H1 (cell line): ENCODE data around the gene IGFL3. TPM values are rescaled to one million over a fixed set of nuclear protein-coding genes. Genes with fewer than 3 reads are reported as not detected.

ENCODE experiments used
- CHD7 ChIP-seq: fragments of 300-600 bp; sonication (generic); IDR thresholded peaks from 2 replicates; pipeline ENCODE4 v1.7.1; 2012; ENCODE audit warnings: low read length, moderate library complexity, mild to moderate bottlenecking, inconsistent platforms; ENCODE audit not compliant: insufficient replicate concordance
- CTBP2 ChIP-seq: IDR thresholded peaks from 2 replicates; pipeline ENCODE4 v1.7.0; 2011; ENCODE audit warnings: borderline replicate concordance, mild to moderate bottlenecking, moderate library complexity, mixed read lengths, low read length; ENCODE audit not compliant: insufficient read depth, insufficient read length
- EGR1 ChIP-seq: IDR thresholded peaks from 2 replicates; pipeline ENCODE4 v1.6.1; 2011; ENCODE audit warnings: low read depth, low read length, borderline replicate concordance
- GABPA ChIP-seq: IDR thresholded peaks from 2 replicates; pipeline ENCODE4 v1.6.1; 2011; ENCODE audit warnings: mild to moderate bottlenecking, low read length, moderate library complexity, borderline replicate concordance; ENCODE audit not compliant: insufficient read depth
- KDM4A ChIP-seq: IDR thresholded peaks from one replicate; pipeline ENCODE4 v1.7.1; 2012; ENCODE audit warnings: low read depth, mild to moderate bottlenecking, moderate library complexity, low read length, inconsistent platforms; ENCODE audit not compliant: severe bottlenecking
- MAFK ChIP-seq: IDR thresholded peaks from 2 replicates; pipeline ENCODE4 v1.6.1; 2012; ENCODE audit warnings: low read depth, mild to moderate bottlenecking, improper control_type of control experiment, low read length
- RFX5 ChIP-seq: IDR thresholded peaks from 2 replicates; pipeline ENCODE4 v1.6.1; 2011; ENCODE audit warnings: low read depth, low read length, improper control_type of control experiment, borderline replicate concordance
- RNF2 ChIP-seq: fragments of 200-900, 300-1000 bp; sonication (generic); IDR thresholded peaks from 2 replicates; pipeline ENCODE4 v1.7.1; 2016; ENCODE audit warnings: borderline replicate concordance, low read depth, mild to moderate bottlenecking, antibody characterized with exemption, low read length; ENCODE audit not compliant: poor library complexity, severe bottlenecking; ENCODE audit errors: missing control alignments
- SP2 ChIP-seq: IDR thresholded peaks from 2 replicates; pipeline ENCODE4 v1.6.1; 2012; ENCODE audit warnings: mild to moderate bottlenecking, low read length, inconsistent platforms
- TBP ChIP-seq: IDR thresholded peaks from 2 replicates; pipeline ENCODE4 v1.6.1; 2011; ENCODE audit warnings: low read depth, low read length, improper control_type of control experiment
- TCF12 ChIP-seq: IDR thresholded peaks from 2 replicates; pipeline ENCODE4 v1.6.1; 2011; ENCODE audit warnings: low read depth, mild to moderate bottlenecking, low read length
- polyA plus RNA-seq, 7 experiments: library from polyadenylated mRNA; depleted of rRNA in 3 of 7; stranded (reverse) in 5 of 7; unstranded in 2 of 7; fragments of >200 nt in 5 of 7; fragments of 200-250 nt in 2 of 7; gene quantifications; 1 replicate in 5 of 7; 2 replicates in 1 of 7; 4 replicates in 1 of 7; pipeline versions ENCODE4 v1.2.1 to v1.2.3, GENCODE V29; 2011 to 2013; ENCODE audit warnings: missing spikeins in 2 of 7, mixed read lengths in 2 of 7
- total RNA-seq: library from RNA; stranded (reverse); fragmentation: NEBNext Ultra II Directional; extraction: Animal tissue kit (Norgen Biotek cat#: 25700); gene quantifications from 2 replicates; pipeline ENCODE4 v1.2.1, GENCODE V29; 2021

IGFL3 gene
- total and polyA plus RNA-seq, 2 of the 8 experiments (the other 6 are each of a cell fraction or from before 2014, with no cell fraction given) = 0.12 TPM; not detected in 1

DNA sequence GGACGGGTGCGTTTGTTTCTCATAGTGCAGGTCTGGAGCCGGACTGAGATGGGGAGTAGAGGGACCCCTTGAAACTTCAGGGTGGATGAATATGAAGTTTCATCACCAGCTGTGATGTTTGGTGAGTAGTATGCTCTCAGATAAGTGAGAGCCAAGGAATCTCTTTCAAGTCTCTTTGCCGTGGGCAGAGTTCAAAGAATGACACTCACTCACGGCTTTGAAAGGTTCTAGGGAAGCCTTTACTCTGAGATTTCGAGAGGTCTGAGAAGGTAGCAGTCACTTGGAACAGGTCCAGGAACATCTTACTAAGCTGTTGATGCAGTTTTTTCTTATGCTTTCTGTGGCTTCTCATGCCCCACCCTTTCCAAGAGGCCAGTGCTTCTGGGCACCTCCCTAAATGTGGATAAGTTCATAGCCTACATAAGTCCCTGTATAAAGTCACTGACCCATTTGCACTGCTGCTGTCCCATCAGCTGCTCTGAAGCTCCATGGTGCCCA lies 23.4 kb upstream of the IGFL3 start, which contains the start of gene IGFL2 (continued):
- TF ChIP-seq CHD7 (no peak), EGR1 (no peak), MAFK (no peak), TBP (no peak), GABPA (no peak), RNF2 (no peak), RFX5 (no peak), SP2 (no peak), CTBP2 (no peak), TCF12 (no peak), KDM4A (no peak)
